Midbrain (tissue), 1 donor: Measurements from ENCODE around the gene ADGRL3.

Experiments
- DNase-seq: peaks from one replicate; lab custom pipeline; 2025; lab: John Stamatoyannopoulos, UW

ADGRL3 gene

DNA sequence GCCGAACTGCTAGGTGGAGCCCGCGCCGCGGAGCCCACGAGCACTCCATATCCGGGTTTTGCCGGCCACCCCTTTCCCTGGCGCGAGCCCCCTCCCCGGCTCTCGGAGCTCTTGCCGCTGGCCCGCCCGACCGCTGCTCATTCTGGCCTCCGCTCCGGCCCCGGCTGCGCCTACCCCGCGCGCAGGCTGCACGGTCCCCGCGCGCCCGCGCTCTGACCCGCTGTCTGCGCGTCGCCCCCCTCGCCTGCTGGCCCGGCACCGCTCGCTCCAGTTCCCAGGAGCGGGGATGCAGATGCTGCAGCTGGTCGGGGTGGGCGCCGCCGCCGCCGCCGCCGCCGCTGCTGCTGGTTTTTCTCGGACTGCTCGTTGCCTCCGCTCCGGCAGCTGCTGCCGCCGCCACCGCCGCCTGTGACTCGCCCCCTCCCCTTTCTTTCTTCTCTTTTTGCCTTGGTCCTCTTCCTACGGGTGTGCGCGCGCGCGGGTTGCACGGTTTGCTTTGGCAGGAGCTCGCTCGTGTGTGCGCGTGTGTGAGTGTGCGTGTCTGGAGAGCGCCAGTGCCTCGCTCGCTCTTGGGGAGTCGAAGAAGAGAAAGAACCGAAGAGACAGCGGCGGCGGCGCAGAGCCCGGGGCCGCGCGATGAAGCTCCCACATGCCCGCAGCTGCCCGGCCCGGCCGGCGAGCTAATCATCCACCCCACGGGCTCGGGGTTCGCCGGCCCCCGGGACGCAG is at the start of gene ADGRL3:
ADGRL3 (plus strand) TSS at position 140 of the 729 bp plus-strand sequence.
- peak; percentile 73 for DNase-seq

- DNase-seq = no peak
These were observed 47.7 kb upstream of the ADGRL3 start for GRCh38 chr4:61152433-61152832.

DNA sequence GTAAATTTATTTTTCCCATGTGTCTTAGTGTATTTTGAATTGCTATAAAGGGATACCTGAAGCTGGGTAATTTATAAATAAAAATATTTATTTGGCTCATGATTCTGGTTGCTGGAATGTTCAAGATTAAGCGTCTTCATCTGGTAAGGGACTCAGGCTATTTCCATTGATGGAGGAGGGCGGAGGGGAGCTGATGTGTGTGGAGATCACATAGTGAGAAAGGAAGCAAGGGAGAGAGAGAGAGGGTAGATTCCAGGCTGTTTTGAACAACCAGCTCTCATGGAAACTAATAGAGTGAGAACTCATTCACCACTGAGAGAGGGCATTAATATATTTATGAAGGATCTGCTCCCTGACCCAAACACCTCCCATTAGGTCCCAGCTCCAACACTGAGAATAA is 39.6 kb upstream of the ADGRL3 start:
- no peak for DNase-seq

DNA sequence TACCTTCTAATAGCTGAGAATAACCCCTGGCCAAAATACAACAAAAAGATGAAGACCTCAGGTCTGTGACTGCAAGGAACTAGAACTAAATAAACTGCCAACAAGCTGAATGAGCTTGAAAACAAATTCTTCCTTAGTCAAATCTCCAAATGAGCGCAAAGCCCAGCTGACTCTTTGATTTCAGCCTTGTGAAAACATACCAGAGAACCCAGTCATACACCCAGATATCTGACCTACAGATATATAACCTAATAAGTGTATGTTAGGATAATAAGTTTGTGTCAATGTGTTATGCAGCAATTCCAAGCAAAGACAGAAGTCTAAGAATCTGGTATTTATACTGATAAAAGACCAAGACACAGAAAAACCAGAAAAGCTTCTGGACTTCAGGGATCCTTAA is 38.0 kb upstream of the ADGRL3 start:
- no peak for DNase-seq

GRCh38 chr4:61173799-61174198 is 26.3 kb upstream of the ADGRL3 start:
- no peak for DNase-seq

DNA sequence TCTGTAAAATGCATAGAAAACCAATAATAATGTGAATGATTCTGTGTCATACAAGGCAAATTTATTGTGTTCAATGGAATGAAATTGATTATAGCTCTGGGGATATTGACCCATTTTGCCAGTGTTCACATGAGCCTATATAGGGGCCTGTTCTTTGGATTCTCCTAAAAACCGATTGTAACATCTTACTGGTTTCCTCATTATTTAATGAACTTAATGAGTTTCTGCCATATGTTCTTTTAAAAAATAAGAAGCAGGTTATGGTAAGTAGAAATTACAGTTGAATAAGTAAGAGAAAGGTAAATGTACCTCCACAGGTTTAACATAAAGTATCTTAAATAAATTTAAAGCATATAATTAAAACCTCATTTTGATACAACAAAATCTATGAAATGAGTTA is 24.6 kb upstream of the ADGRL3 start:
- no peak for DNase-seq

DNA sequence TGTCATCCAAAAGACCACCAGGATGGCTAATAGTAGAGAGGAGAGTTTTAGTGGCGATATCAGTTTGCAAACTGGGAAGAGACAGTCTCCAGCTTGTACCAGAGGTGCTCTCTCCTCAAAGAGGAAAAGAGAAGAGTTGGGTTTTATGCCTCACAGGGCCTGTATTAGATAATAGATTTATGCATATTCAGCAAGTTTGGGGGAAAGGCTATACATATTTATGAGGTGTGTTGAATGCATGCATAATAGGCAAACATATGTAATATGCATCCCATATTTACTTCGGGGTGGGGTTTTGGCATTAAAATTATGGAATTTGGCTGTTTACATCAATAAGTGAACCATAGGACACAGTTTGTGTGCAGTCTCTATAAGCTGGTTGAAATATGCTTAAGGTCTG is 22.8 kb upstream of the ADGRL3 start:
- no peak for DNase-seq

GRCh38 chr4:61180405-61180804 is 19.7 kb upstream of the ADGRL3 start:
- DNase-seq = no peak

GRCh38 chr4:61182915-61183314 is 17.2 kb upstream of the ADGRL3 start:
- no peak for DNase-seq

DNA sequence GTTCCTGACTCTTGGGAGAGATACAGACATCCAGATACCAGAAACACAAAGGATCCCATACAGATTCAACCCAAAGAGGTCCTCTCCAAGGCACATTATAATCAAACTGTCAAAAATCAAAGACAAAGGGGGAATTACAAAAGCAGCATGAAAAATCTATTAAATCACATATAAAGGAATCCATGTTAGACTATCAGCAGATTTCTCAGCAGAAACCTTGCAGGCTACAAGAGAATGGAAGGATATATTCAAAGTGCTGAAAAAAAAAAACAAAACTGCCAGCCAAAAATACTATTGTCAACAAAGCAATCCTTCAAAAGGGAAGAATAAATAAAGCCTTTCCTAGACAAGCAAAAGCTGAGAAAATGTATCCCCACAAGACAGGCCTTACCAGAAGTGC is 14.8 kb upstream of the ADGRL3 start:
- no peak for DNase-seq

DNA sequence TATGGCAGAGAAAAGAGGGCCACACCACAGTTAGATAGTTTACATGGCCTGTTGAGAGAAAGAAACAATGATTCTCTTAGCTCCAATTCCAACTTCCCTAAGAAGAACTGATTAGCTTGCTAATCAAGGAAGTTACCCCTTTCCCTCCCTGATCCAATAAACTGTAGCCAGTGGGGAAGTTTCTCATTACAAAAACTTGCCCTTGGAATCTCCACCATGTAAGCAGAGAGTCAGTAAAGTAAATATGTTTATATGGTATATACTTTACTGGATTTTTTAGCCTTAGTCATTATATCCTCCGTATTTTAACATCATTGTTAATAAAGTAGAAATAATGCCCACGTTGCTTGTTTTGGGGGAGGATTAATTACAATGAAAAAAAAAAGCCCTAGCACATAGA is 7.7 kb upstream of the ADGRL3 start:
- no peak for DNase-seq

DNA sequence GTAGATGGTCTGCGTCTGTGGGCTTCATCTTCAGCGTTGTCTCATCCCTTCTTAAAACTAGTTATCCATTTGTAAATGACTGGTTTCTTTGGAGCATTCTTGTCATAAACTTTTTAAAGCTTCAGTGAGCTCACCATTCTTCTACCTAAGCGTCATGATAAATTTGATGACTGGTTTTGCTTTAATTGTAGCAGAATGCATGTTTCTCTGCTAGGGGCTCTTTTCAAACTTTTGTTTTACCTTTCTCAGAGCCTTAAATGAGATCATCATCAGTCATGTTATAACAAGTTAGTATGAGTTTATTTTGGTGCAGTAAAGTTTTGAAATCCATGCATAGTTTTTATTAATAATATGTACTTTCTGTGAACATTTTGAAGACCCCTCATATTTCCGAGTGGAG is 6.3 kb upstream of the ADGRL3 start:
- no peak for DNase-seq

DNA sequence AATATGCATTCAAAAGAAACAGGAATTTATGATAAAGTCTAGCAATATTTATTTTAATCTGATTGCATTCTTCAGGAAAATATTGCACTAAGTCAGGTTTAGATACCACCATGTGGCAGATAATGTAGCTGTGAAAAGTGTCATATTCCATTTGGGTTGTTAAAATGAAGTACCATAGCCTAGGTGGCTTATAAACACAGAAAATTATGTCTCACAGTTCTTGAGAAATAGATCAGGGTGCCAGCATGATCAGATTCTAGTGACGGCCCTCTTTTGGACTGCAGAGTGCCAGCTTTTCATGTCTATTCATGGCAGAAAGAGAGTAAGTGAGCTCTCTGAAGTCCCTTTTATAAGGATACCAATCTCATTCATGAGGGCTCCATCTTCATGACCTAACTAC is 5.6 kb upstream of the ADGRL3 start:
- no peak for DNase-seq

DNA sequence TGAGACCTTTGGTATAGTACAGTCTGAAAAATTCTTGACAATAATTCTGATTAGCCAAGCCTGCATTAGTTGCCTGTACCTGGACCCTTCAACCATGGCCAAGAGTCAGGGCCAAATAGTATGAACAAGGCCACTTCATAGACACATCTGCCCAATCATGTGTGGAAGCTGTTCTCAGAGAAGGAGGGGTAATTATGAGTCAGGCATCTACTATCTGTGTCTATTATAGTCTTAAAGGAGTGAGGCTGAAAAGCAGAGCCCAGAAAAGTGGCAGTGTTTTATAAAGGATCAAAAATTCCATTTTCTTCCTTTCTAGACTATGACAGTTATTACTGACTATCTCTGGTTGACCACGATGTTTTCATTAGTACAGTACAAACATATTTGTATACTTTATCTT is 5.0 kb upstream of the ADGRL3 start:
- no peak for DNase-seq

GRCh38 chr4:61198686-61199085 is 1.4 kb upstream of the ADGRL3 start:
- no peak for DNase-seq

GRCh38 chr4:61199873-61200186 is 296 bp upstream of the ADGRL3 start:
- DNase-seq = no peak

- DNase-seq = peak; percentile 67
These were observed 895 bp downstream of the ADGRL3 start for GRCh38 chr4:61200916-61201526.

DNA sequence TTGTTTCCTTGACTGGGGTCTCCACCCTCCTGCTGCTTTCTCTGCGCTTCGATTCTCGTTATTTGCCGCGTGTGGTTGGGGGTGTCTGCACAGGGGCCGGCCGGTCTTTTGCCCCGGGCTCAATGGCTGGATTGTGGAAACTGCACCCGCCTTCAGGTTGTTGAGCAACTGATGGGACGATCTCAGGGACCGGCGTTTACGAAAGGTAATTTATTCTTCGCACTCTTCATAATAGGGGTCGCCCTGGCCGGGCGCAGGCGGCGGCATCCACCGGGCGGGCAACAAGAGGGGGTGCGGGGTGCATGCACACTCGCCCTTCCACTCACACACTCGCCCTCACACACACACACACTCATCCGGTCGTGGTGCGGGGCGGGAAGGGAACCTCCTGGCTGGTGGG is 1.4 kb downstream of the ADGRL3 start:
- no peak for DNase-seq

GRCh38 chr4:61201961-61202637 is 2.0 kb downstream of the ADGRL3 start:
- DNase-seq = peak; percentile 59

- peak; percentile 59 for DNase-seq
These were observed 2.7 kb downstream of the ADGRL3 start for GRCh38 chr4:61202638-61203435.

GRCh38 chr4:61203436-61203790 is 3.3 kb downstream of the ADGRL3 start:
- no peak for DNase-seq

- no peak for DNase-seq
These were observed 4.4 kb downstream of the ADGRL3 start for GRCh38 chr4:61204353-61205060.
